Upper lobe of left lung (tissue), 6 donors: Measurements from ENCODE around the gene AQP1. TPM values are rescaled to one million over a fixed set of nuclear protein-coding genes. Genes with fewer than 3 reads are reported as not detected.

Source experiments
- ATAC-seq, 2 donors: fragments of 200-7000 bp; cut with Tn5 transposase; one replicate each; pipeline ENCODE4 v1.9.1; 2022; ENCODE audit warnings: mild to moderate bottlenecking in 2 of 2, moderate library complexity in 2 of 2; ENCODE audit not compliant: low FRiP score in 2 of 2
- DNase-seq, 2 donors: peaks; one replicate each; pipeline ENCODE4 v3.0.0-alpha.2; 2019 to 2020
- H3K27ac ChIP-seq, 4 donors: fragments of 200-600 bp; sonication (generic); one replicate each; pipeline ENCODE4 v1.5.1; 2016 to 2019
- H3K27me3 ChIP-seq, 4 donors: fragments of 200-600 bp; sonication (generic); one replicate each; pipeline ENCODE4 v1.5.1; 2017 to 2019
- H3K36me3 ChIP-seq, 4 donors: fragments of 200-600 bp; sonication (generic); one replicate each; pipeline ENCODE4 v1.5.1; 2016 to 2019
- H3K4me1 ChIP-seq, 4 donors: fragments of 200-600 bp; sonication (generic); one replicate each; pipeline ENCODE4 v1.5.1; 2018 to 2019
- H3K4me3 ChIP-seq, 4 donors: fragments of 200-600 bp; sonication (generic); one replicate each; pipeline ENCODE4 v1.5.1; 2017 to 2019; ENCODE audit warnings: mild to moderate bottlenecking in 2 of 4, moderate library complexity in 1 of 4
- H3K9me3 ChIP-seq, 4 donors: fragments of 200-600 bp; sonication (generic); one replicate each; pipeline ENCODE4 v1.5.1; 2018 to 2019
- EP300 ChIP-seq, 4 donors: sonication (generic); formaldehyde crosslinking; IDR thresholded peaks; one replicate each; pipeline ENCODE4 v1.5.1; 2017; ENCODE audit warnings: antibody characterized with exemption in 4 of 4, control low read depth in 2 of 4
- POLR2A ChIP-seq, 4 donors: fragments of 450-650 bp; IDR thresholded peaks; one replicate each; pipeline ENCODE4 v1.5.1; 2016 to 2017; ENCODE audit warnings: antibody characterized with exemption in 4 of 4, mild to moderate bottlenecking in 2 of 4
- POLR2AphosphoS5 ChIP-seq, 2 donors: sonication (generic); formaldehyde crosslinking; IDR thresholded peaks; one replicate each; pipeline ENCODE4 v1.5.1; 2017; ENCODE audit warnings: antibody characterized with exemption in 2 of 2
- WGBS, 2 donors: methylation state at CpG; one replicate each; pipeline ENCODE4 v1.1.5; 2017 to 2018; 5-methylcytosine and 5-hydroxymethylcytosine counted together
- total RNA-seq, 6 donors: library from RNA; depleted of rRNA in 4 of 6; stranded (reverse); fragments of >200 nt in 4 of 6; gene quantifications; one replicate each; pipeline versions ENCODE4 v1.1.0 to v1.2.1, GENCODE V29; 2016 to 2021
- TF ChIP-seq, protein P1 (sequence below), 6 experiments: fragments of 450-650 bp in 4 of 6; fragments of 200-600 bp in 2 of 6; sonication (generic) in 2 of 6; IDR thresholded peaks; one replicate each; pipeline ENCODE4 v1.5.1; 2016 to 2019; ENCODE audit warnings: antibody characterized with exemption in 6 of 6
- donor health status: DM: no; HTN: no; CAD: no; lungs with moderate emphysema.
- donor health status: DM: no; HTN: yes; CAD: no; lungs with severe emphysema.

The AQP1 gene
- total RNA-seq, 6 donors from 2014 or later, result 113 to 1,228 (median 802) TPM

DNA sequence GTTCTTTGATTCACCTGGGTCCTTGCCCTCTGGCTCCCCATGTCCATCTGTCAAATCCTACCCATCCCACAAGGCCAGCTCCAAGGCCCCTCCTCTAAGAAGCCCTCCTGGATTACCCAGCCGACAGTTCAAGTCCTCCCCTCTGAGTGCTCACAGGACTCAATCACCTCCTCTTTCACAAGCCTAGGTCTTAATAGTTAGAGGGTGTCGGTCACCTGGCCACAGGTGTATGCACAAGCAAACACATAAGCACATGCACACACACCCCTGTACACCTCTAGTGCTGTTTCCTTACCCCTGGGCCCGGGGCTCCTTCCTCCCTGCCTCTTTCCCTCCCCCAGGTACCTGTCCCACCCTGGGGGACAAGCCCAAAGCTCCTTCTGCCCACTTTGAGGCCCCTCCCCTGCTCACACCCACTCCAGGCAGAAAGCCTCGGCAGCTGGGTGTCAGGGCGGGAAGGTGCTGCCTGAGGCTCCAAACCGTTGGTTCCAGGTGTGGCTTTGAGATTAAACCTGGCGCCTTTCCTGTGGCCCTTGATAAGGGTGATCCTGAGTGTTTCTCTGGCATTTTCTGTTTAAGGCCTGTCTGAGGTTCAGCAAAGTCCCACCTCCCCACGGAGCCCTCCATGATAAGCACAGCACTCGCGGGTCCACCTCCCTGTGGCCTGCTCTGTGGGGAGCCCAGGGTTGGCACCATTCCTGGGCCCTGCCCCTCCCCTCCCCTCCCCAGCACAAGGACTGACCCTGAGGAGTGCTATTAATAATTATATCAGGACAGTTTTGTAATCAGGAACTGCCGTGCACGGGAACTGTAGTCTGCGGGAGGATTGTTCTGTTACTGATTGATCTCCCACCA is 14.6 kb upstream of the AQP1 start:
- Histone ChIP-seq H3K27me3 (no peaks in the 10 kb centered on the region), H3K9me3 (no peaks in the 10 kb centered on the region), H3K36me3 (peaks cover 0 to 4% (median 0%) of the 10 kb centered on the region in 4 donors), H3K4me1 (peaks cover 76 to 95% (median 85%) of the 10 kb centered on the region in 4 donors), H3K4me3 (peak overlapping the region in 1 of 4 donors; percentile 2), H3K27ac (peak overlapping the region; percentile 79 to 85 (median 83))
- TF ChIP-seq, protein P1, sequence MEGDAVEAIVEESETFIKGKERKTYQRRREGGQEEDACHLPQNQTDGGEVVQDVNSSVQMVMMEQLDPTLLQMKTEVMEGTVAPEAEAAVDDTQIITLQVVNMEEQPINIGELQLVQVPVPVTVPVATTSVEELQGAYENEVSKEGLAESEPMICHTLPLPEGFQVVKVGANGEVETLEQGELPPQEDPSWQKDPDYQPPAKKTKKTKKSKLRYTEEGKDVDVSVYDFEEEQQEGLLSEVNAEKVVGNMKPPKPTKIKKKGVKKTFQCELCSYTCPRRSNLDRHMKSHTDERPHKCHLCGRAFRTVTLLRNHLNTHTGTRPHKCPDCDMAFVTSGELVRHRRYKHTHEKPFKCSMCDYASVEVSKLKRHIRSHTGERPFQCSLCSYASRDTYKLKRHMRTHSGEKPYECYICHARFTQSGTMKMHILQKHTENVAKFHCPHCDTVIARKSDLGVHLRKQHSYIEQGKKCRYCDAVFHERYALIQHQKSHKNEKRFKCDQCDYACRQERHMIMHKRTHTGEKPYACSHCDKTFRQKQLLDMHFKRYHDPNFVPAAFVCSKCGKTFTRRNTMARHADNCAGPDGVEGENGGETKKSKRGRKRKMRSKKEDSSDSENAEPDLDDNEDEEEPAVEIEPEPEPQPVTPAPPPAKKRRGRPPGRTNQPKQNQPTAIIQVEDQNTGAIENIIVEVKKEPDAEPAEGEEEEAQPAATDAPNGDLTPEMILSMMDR (IDR thresholded peaks at IDR 0.05), result no peak
- TF ChIP-seq POLR2A (IDR thresholded peaks at IDR 0.05) (no peak), POLR2AphosphoS5 (IDR thresholded peaks at IDR 0.05) (no peak), EP300 (IDR thresholded peaks at IDR 0.05) (no peak)
- ATAC-seq, result peak; percentile 38 to 86
- peak in 1 of 2 donors; percentile 84 for DNase-seq
- 26 to 39% methylated on average over 13 of the region's 13 CpGs for WGBS, 2 donors

DNA sequence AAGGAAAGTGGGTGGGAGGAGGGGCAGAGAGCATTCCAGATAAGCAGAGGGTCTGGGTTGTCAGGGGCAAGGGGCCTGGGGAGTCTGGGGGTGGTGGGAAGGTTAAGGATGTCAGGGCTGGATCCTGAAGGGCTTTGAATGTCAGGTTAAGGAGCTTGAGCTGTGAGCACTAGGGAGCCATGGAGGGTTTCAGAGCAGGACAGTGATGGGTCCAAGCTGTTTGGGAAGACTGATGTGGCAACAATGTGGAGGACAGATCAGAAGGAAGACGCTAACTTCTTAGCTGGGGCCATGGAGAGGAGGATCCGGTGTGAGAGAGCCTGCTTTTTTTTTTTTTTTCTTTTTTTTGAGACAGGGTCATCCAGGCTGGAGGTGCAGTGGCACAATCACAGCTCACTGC is 13.9 kb upstream of the AQP1 start:
- no peaks in the 10 kb centered on the region for H3K27me3 ChIP-seq
- H3K27ac ChIP-seq, result peak overlapping the region; percentile 79 to 85 (median 83)
- H3K9me3 ChIP-seq, result no peaks in the 10 kb centered on the region
- H3K4me3 ChIP-seq, result peak overlapping the region in 1 of 4 donors; percentile 2
- no peaks in the 10 kb centered on the region for H3K36me3 ChIP-seq
- DNase-seq (no peak), ATAC-seq (no peak)
- H3K4me1 ChIP-seq, result peaks cover 77 to 94% (median 87%) of the 10 kb centered on the region in 4 donors
- 69 to 80% methylated on average over 2 of the region's 2 CpGs for WGBS, 2 donors
- no peak for TF ChIP-seq POLR2A (IDR thresholded peaks at IDR 0.05)
- TF ChIP-seq, protein P1 (IDR thresholded peaks at IDR 0.05), result no peak
- TF ChIP-seq EP300 (IDR thresholded peaks at IDR 0.05), result no peak
- TF ChIP-seq POLR2AphosphoS5 (IDR thresholded peaks at IDR 0.05), result no peak

DNA sequence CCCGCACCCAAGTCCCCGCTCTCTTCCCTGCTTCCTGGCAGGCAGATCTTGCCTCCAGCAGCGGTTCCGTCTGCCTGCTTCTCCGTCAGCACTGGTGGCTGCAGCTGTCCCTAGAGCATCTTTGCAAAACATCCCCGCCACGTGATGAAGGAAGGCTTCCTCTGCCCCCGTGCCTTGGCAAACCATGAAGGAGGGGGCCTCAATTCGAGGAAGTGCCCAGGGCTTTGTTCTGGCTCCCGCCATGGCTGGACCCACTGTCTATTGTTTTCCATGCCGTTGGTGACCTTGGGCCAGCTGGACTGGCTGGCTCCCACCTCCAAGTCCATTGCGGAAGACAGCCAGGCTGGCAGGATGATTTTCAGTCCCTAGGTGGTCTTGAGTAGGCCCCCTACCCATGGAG is 13.2 kb upstream of the AQP1 start:
- 66 to 70% methylated on average over 12 of the region's 12 CpGs for WGBS, 2 donors
- TF ChIP-seq POLR2A (IDR thresholded peaks at IDR 0.05) (no peak), EP300 (IDR thresholded peaks at IDR 0.05) (peak in 2 of 4 donors; percentile 12 to 55), POLR2AphosphoS5 (IDR thresholded peaks at IDR 0.05) (peak; percentile 12 to 65)
- Histone ChIP-seq H3K36me3 (no peaks in the 10 kb centered on the region), H3K4me1 (peaks cover 73 to 94% (median 85%) of the 10 kb centered on the region in 4 donors), H3K27ac (peak overlapping the region; percentile 78 to 84 (median 80)), H3K27me3 (no peaks in the 10 kb centered on the region), H3K9me3 (no peaks in the 10 kb centered on the region), H3K4me3 (no peak overlapping the region)
- ATAC-seq (no peak), DNase-seq (peak in 1 of 2 donors; percentile 22)

DNA sequence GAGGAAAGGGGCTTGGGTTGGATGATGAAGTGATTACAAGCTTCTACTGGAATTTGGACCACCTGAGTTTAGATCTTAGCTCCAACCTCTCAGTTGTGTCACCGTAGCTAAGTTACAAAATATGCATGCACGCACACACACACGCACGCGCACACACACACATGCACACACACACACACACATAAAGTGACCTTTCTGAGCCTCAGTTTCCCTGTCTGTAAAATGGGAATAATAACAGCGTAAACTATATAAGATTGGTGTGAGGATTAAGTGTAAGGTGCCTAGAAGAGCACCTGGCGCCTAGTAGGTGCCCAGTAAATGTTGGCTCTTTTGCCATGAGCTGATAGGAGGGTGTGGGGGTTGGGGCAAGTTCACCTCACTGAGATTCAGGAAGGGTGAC is 12.6 kb upstream of the AQP1 start:
- Histone ChIP-seq H3K27ac (peak overlapping the region; percentile 78 to 84 (median 80)), H3K9me3 (no peaks in the 10 kb centered on the region), H3K4me3 (no peak overlapping the region), H3K27me3 (no peaks in the 10 kb centered on the region), H3K36me3 (no peaks in the 10 kb centered on the region), H3K4me1 (peaks cover 67 to 88% (median 81%) of the 10 kb centered on the region in 4 donors)
- ATAC-seq (no peak), DNase-seq (no peak)
- no peak for TF ChIP-seq EP300 (IDR thresholded peaks at IDR 0.05)
- 95 to 97% methylated on average over 7 of the region's 7 CpGs for WGBS, 2 donors

DNA sequence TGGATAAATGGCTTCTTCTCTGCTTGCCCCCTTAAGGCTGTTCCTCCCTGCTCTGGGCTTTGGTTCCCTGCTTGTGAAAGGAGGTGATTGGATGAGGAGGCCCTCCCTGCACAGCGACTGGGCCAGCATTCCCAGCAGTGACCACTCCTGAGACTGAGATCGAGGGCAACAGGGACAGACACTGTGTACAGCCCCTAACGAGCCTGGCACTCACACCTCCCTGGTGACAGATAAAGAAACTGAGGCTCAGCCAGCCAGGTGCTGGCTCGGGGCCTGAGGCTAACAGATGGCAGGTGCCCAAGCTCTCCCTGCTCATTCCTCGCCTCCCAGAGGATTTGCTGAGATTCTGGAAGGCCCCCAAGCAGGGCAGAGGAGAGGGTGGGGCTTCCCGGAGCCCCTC is 12.0 kb upstream of the AQP1 start:
- TF ChIP-seq EP300 (IDR thresholded peaks at IDR 0.05) (no peak), POLR2A (IDR thresholded peaks at IDR 0.05) (no peak), POLR2AphosphoS5 (IDR thresholded peaks at IDR 0.05) (no peak)
- TF ChIP-seq, protein P1 (IDR thresholded peaks at IDR 0.05), result no peak
- Histone ChIP-seq H3K4me3 (no peak overlapping the region), H3K36me3 (no peaks in the 10 kb centered on the region), H3K9me3 (no peaks in the 10 kb centered on the region), H3K27ac (peak overlapping the region; percentile 78 to 84 (median 80)), H3K4me1 (peaks cover 62 to 87% (median 81%) of the 10 kb centered on the region in 4 donors), H3K27me3 (no peaks in the 10 kb centered on the region)
- DNase-seq, result no peak
- ATAC-seq, result no peak
- 37 to 55% methylated on average over 3 to 6 of the region's 6 CpGs for WGBS, 2 donors
